NCI-H187 treated with DMSO at 0.1 percent for 48 hours (cell line): ENCODE data around the gene MNDA.
"Not testable (repeated sequence)": the region's sequence is repeated elsewhere in the genome, so short reads cannot be mapped to it uniquely, and the experiment has no call there.

Experiments
- DNase-seq: peaks from one replicate; lab custom pipeline; 2025; lab: John Stamatoyannopoulos, UW

MNDA gene

DNA sequence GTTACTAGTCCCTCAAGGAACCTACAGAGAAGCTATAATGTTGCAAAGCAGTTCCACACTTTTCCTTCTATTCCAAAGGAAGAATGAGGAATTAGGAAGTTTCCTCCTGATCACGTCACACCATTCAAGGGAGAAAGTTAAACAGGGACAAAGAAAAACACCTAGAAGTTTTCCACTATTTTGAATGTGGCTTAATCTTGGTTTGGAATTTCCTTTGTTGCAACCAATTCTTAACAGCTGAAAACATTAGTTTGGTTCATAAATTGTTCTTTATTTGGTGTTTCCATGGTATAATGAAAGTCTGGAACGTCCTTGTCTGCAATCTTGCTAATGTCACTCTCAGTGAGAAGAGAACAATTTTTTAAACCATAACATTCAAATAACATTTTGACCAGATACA is 8.4 kb downstream of the MNDA start:
- DNase-seq = no peak

DNA sequence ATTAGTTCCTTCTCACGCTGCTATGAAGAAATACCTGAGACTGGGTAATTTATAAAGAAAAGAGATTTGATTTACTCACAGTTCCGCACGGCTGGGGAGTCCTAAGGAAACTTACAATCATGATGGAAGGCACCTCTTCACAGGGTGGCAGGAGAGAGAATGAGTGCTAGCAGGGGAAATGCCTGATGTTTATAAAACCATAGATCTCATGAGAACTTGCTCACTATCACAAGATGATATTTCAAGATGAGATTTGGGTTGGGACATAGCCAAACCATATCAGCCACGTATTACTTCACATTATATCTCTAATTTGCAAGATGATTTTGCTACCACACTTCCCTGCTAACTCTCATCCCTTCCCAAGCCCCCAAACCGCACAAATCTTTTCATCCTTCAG is 9.1 kb downstream of the MNDA start:
- DNase-seq = no peak

DNA sequence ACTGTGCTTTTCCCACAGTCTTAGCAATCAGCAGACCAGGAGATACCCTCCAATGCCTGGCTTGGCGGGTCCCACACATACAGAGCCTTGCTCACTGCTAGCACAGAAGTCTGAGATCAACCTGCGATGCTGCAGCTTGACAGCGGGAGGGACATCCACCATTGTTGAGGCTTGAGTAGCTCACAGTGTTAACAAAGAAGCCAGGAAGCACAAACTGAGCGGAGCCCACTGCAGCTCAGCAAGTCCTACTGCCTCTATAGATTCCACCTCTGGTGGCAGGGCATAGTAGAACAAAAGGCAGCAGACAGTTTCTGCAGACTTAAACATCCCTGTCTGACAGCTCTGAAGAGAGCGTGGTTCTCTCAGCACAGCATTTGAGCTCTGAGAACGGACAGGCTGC is 33.4 kb downstream of the MNDA start:
- no peak for DNase-seq

DNA sequence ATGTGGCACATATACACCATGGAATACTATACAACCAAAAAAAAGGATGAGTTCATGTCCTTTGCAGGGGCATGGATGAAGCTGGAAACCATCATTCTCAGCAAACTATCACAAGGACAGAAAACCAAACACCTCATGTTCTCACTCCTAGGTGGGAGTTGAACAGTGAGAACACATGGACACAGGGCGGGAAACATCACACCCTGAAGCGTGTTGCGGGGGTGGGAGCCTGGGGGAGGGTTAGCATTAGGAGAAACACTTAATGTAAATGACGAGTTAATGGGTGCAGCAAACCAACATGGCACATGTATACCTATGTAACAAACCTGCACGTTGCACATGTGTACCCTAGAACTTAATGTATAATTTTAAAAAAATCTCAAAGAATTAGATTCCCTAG is 39.3 kb downstream of the MNDA start:
- not testable (repeated sequence) for DNase-seq

DNA sequence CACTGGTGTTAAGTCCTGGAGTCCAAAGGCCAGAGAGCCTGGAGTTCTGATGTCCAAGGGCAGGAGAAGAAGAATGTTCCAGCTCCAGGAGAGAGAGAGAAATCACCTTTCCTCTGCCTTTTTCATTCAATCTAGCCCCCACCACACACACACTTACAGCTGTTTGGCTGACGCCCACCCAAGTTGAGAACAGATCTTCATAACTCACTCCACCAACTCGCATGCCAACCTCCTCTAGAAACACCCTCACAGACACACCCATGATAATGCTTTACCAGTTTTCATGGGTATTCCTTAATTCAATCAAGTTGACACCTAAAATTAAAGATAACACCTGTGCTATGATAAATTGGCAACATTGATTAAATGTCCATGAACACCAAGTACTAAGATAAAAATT is 42.0 kb downstream of the MNDA start:
- DNase-seq = no peak

DNA sequence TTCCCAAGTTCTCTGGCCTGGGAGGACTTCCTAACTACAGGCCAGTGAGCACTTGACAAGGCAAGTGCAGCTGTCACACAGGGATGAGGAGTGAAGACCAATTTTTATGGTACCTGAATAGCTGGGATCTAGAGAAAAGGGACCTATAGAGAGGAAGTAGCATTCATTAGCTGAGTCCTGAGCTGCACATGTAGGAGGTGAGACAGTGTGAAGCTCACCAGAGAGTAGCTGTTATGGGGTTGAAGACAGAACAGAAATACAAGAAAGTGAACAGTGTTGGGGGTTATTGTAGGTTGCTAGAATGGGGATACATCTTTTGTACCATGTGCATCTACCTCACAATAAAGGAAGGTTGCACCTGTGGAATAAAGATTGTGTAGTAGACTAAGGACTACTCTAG is 62.5 kb downstream of the MNDA start:
- no peak for DNase-seq

DNA sequence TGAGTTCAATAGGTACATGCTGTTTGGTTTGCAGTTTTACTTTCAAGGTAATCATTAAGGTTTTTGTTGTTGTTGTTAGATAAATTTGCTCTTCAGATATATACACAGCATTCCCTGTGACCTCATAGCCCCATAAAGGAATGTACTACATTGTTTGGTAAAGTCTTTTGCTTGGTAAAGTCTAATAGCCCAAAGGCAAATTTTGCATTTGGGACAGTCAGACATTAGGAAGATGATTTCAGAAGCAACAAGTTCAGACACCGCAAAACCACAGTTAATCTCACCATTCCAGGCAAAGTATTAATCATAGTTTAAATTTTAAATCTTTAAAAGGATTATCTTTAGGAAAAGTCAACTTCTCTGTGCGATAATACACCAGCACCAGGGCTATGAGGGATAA is 67.6 kb downstream of the MNDA start:
- DNase-seq = no peak
